GM12878 (cell line): ENCODE results near the gene RSPH9. TPM values are rescaled to one million over a fixed set of nuclear protein-coding genes. Genes with fewer than 3 reads are reported as not detected.

Experiments
- ATAC-seq: fragments of 200-7000 bp; cut with Tn5 transposase; 3 replicates; pipeline ENCODE4 v1.9.1; 2020; ENCODE audit warnings: mild to moderate bottlenecking, moderate library complexity
- BruUV-seq: library from RNA; stranded (reverse); fragments of 400-500 nt; replicated peaks from 2 replicates; lab custom pipeline; 2021; lab: Mats Ljungman, UMichigan
- CTCF ChIA-PET: fragments of 300-600 bp; sonication (Branson Sonifier 250); formaldehyde crosslinking; extraction: SDS; loops from one replicate; lab custom pipeline; 2021; ENCODE audit warnings: inconsistent platforms; lab: Yijun Ruan, JAX
- POLR2A ChIA-PET: fragments of 350-600 bp; formaldehyde crosslinking; extraction: SDS; loops from one replicate; lab custom pipeline; 2021; ENCODE audit warnings: inconsistent platforms; lab: Charles Lee
- RAD21 ChIA-PET: fragments of 300-600 bp; sonication (Branson Sonifier 250); formaldehyde crosslinking; loops from one replicate; lab custom pipeline; 2023; ENCODE audit warnings: antibody characterized with exemption; ENCODE audit not compliant: unreplicated experiment; lab: Charles Lee
- SMC1A ChIA-PET: fragments of 300-600 bp; sonication (Branson Sonifier 250); formaldehyde crosslinking; loops from one replicate; lab custom pipeline; 2023; ENCODE audit not compliant: unreplicated experiment, uncharacterized antibody; lab: Charles Lee
- DNase-seq: peaks from one replicate; pipeline ENCODE4 v3.0.0-alpha.2; 2011; ENCODE audit warnings: low read depth, low spot score
- FAIRE-seq: peaks from 3 replicates; lab custom pipeline; 2011; peaks lifted over from hg19 to GRCh38; lab: Jason Lieb, UNC
- H2AFZ ChIP-seq: 2 replicates; pipeline ENCODE4 v1.6.0; 2011; ENCODE audit warnings: low read depth, low read length, control low read depth; ENCODE audit not compliant: control insufficient read depth
- H3K27ac ChIP-seq: 2 replicates; pipeline ENCODE4 v1.5.1; 2011; ENCODE audit warnings: control low read depth; ENCODE audit not compliant: control insufficient read depth, insufficient read depth
- H3K27me3 ChIP-seq, 2 experiments: replicated peaks in 1 of 2; 2 replicates each; pipeline versions ENCODE4 v1.6.0 to v1.6.1; 2011; ENCODE audit warnings: low read length in 1 of 2; ENCODE audit not compliant: control insufficient read depth in 2 of 2, insufficient read depth in 2 of 2
- H3K36me3 ChIP-seq, 2 experiments: 2 replicates each; pipeline ENCODE4 v1.5.1; 2011; ENCODE audit warnings: low read length in 1 of 2; ENCODE audit not compliant: control insufficient read depth in 2 of 2, insufficient read depth in 2 of 2
- H3K4me1 ChIP-seq: 2 replicates; pipeline ENCODE4 v1.6.1; 2011; ENCODE audit warnings: mild to moderate bottlenecking, low read length, moderate library complexity, mixed read lengths; ENCODE audit not compliant: control insufficient read depth, insufficient read depth
- H3K4me2 ChIP-seq: 2 replicates; pipeline ENCODE4 v1.6.0; 2011; ENCODE audit warnings: control low read depth; ENCODE audit not compliant: control insufficient read depth, insufficient read depth
- H3K4me3 ChIP-seq: fragments of 200-600 bp; sonication (generic); 2 replicates; pipeline ENCODE4 v1.5.1; 2016
- H3K79me2 ChIP-seq: 2 replicates; pipeline ENCODE4 v1.6.0; 2011; ENCODE audit warnings: low read length; ENCODE audit not compliant: control insufficient read depth, insufficient read depth
- H3K9ac ChIP-seq: 2 replicates; pipeline ENCODE4 v1.8.0; 2011; ENCODE audit warnings: low read length, control low read depth, mixed read lengths; ENCODE audit not compliant: control insufficient read depth, insufficient read depth
- H3K9me3 ChIP-seq: replicated peaks from 3 replicates; pipeline ENCODE4 v1.5.1; 2011; ENCODE audit warnings: mild to moderate bottlenecking, low read length; ENCODE audit not compliant: control insufficient read depth, insufficient read depth
- H4K20me1 ChIP-seq: 2 replicates; pipeline ENCODE4 v1.6.0; 2011; ENCODE audit not compliant: control insufficient read depth, insufficient read depth
- BHLHE40 ChIP-seq, 2 experiments: fragments of 450-650 bp in 1 of 2; IDR thresholded peaks; 2 replicates each; pipeline ENCODE4 v1.6.1; 2011 to 2017; ENCODE audit warnings: low read depth in 2 of 2, borderline replicate concordance in 1 of 2, improper control_type of control experiment in 1 of 2, low read length in 1 of 2, mild to moderate bottlenecking in 1 of 2
- EGR1 ChIP-seq, 2 experiments: IDR thresholded peaks; 1 replicate in 1 of 2; 2 replicates in 1 of 2; pipeline ENCODE4 v1.6.1; 2011 to 2012; ENCODE audit warnings: low read depth in 2 of 2, low read length in 2 of 2, borderline replicate concordance in 1 of 2, mild to moderate bottlenecking in 1 of 2, moderate library complexity in 1 of 2
- MTA2 ChIP-seq: fragments of 450-650 bp; IDR thresholded peaks from 2 replicates; pipeline ENCODE4 v1.6.1; 2016; ENCODE audit warnings: low read depth, mild to moderate bottlenecking, moderate library complexity
- PAX8 ChIP-seq: fragments of 450-650 bp; IDR thresholded peaks from 2 replicates; pipeline ENCODE4 v1.6.1; 2017; ENCODE audit warnings: mild to moderate bottlenecking, moderate library complexity
- PRDM15 ChIP-seq: fragments of 450-650 bp; formaldehyde crosslinking; IDR thresholded peaks from 2 replicates; pipeline ENCODE4 v1.4.0; 2020; ENCODE audit warnings: mild to moderate bottlenecking, moderate library complexity
- RB1 ChIP-seq: fragments of 450-650 bp; formaldehyde crosslinking; IDR thresholded peaks from 2 replicates; pipeline ENCODE4 v1.6.1; 2017; ENCODE audit warnings: mild to moderate bottlenecking, borderline replicate concordance
- RELA ChIP-seq: fragments of 450-650 bp; IDR thresholded peaks from 2 replicates; pipeline ENCODE4 v1.8.0; 2014; ENCODE audit warnings: borderline replicate concordance; ENCODE audit not compliant: partially characterized antibody
- SIX5 ChIP-seq: IDR thresholded peaks from 2 replicates; pipeline ENCODE4 v1.6.1; 2011; ENCODE audit warnings: mild to moderate bottlenecking, low read depth, low read length, moderate library complexity; ENCODE audit not compliant: severe bottlenecking
- SREBF2 ChIP-seq: IDR thresholded peaks from 2 replicates; pipeline ENCODE4 v1.6.1; 2012; ENCODE audit warnings: mild to moderate bottlenecking, low read length
- USF2 ChIP-seq: IDR thresholded peaks from 2 replicates; pipeline ENCODE4 v1.6.1; 2011; ENCODE audit warnings: low read depth, low read length, improper control_type of control experiment, borderline replicate concordance
- ZNF384 ChIP-seq: IDR thresholded peaks from 2 replicates; pipeline ENCODE4 v1.6.1; 2012; ENCODE audit warnings: low read depth, mild to moderate bottlenecking, low read length, improper control_type of control experiment, borderline replicate concordance
- ZNF622 ChIP-seq: fragments of 450-650 bp; IDR thresholded peaks from 2 replicates; pipeline ENCODE4 v1.6.1; 2017; ENCODE audit warnings: mild to moderate bottlenecking, inconsistent platforms
- WGBS: methylation state at CpG from one replicate; pipeline ENCODE4 v1.1.6; 2016; ENCODE audit warnings: low lambda C conversion rate; ENCODE audit not compliant: insufficient replicate concordance, insufficient coverage; ENCODE audit errors: missing lambda C conversion rate; 5-methylcytosine and 5-hydroxymethylcytosine counted together
- in situ Hi-C: fragments of 300-500 bp; cut with MboI; formaldehyde crosslinking; loops from 9 replicates; pipeline ENCODE4 v1.14.3; 2018; ENCODE audit warnings: mixed read lengths
- intact Hi-C: fragments of 100-400 bp; cut with micrococcal nuclease; formaldehyde crosslinking; loops from one replicate; pipeline ENCODE4 v1.14.2; 2022; ENCODE audit not compliant: unreplicated experiment
- polyA plus RNA-seq, 11 experiments: library from polyadenylated mRNA; depleted of rRNA in 4 of 11; unstranded in 6 of 11; stranded (reverse) in 5 of 11; fragments of >200 nt; fragmentation: Nextera tagmentation in 4 of 11; fragmentation: Illumina TruSeq in 1 of 11; extraction: Ambion mirVana in 4 of 11; extraction: Trizol in 1 of 11; gene quantifications; 1 replicate in 1 of 11; 2 replicates in 10 of 11; pipeline versions ENCODE4 v1.2.1 to v1.2.3, GENCODE V29; 2011 to 2016; ENCODE audit warnings: inconsistent platforms in 2 of 11, missing spikeins in 2 of 11, low read depth in 1 of 11
- total RNA-seq, 4 experiments: library from RNA; depleted of rRNA in 3 of 4; stranded (reverse); fragments of >200 nt in 3 of 4; fragmentation: Illumina TruSeq in 1 of 4; extraction: Trizol in 1 of 4; gene quantifications; 2 replicates each; pipeline versions ENCODE4 v1.2.1 to v1.2.3, GENCODE V29; 2013 to 2021

Gene RSPH9
- total and polyA plus RNA-seq, 10 of the 15 experiments (the other 5 are each of a cell fraction or from before 2014, with no cell fraction given) = 0.26 to 0.63 (median 0.36) TPM; not detected in 6

- TF ChIP-seq PRDM15 (CRISPR knock-in tag) (no peak), BHLHE40 (IDR thresholded peaks at IDR 0.05; ENCODE audit: borderline replicate concordance in 1 of 2, low read depth in 2 of 2, low read length in 1 of 2) (no peak), SREBF2 (no peak), RELA (no peak), ZNF622 (no peak), PAX8 (no peak)
Measured at GRCh38 chr6:43695215-43695966, 50.6 kb downstream of the RSPH9 start (continued).

GRCh38 chr6:43695967-43696291 is 51.1 kb downstream of the RSPH9 start:
- ChIA-PET POLR2A (no interaction called here), CTCF (interaction anchor here (1.2 to 1.3 kb wide), 2 partner anchors 8 to 29 kb away, joined by 3 to 5 read pairs; partner anchors contain the start of gene MRPS18A), SMC1A (no interaction called here), RAD21 (no interaction called here)
- Histone ChIP-seq H3K36me3 (no peaks in the 10 kb centered on the region), H3K9ac (no peak overlapping the region), H2AFZ (no peak overlapping the region), H3K9me3 (no peaks in the 10 kb centered on the region), H3K27ac (no peak overlapping the region), H4K20me1 (no peaks in the 10 kb centered on the region), H3K27me3 (no peaks in the 10 kb centered on the region), H3K4me2 (no peak overlapping the region), H3K4me1 (no peaks in the 10 kb centered on the region), H3K4me3 (no peak overlapping the region), H3K79me2 (no peaks in the 10 kb centered on the region)
- 73% methylated on average over 4 of the region's 4 CpGs for WGBS
- intact Hi-C loops (no loop called here), in situ Hi-C loops (no loop called here)
- no TSS peak for BruUV-seq
- ATAC-seq (no peak), DNase-seq (no peak), FAIRE-seq (no peak)
- TF ChIP-seq MTA2 (no peak), RB1 (no peak), EGR1 (IDR thresholded peaks at IDR 0.05; ENCODE audit: borderline replicate concordance in 1 of 2, low read depth in 2 of 2, low read length in 2 of 2) (no peak), USF2 (no peak), SIX5 (no peak), PAX8 (no peak), ZNF384 (no peak)
